ENCODE measurements around the gene SLC22A8.
"Not testable (repeated sequence)": the region's sequence is repeated elsewhere in the genome, so short reads cannot be mapped to it uniquely, and the experiment has no call there.

Gene SLC22A8

GRCh38 chr11:62985041-62985750 lies 30.4 kb downstream of the SLC22A8 start:
- DNase-seq, result no peak

GRCh38 chr11:62984451-62984991 lies 31.1 kb downstream of the SLC22A8 start, which contains the start of gene SLC22A6:
TSS of gene SLC22A6 (minus strand) at chr11:62984967. CDS start at chr11:62984690, 277 bp downstream.
- DNase-seq, result no peak

- DNase-seq, result no peak
Observed at GRCh38 chr11:62983536-62984199, 32.0 kb downstream of the SLC22A8 start.

GRCh38 chr11:62981743-62982142 lies 33.9 kb downstream of the SLC22A8 start:
- no peak for DNase-seq

GRCh38 chr11:62980133-62980760 lies 35.4 kb downstream of the SLC22A8 start:
- DNase-seq, result no peak

- DNase-seq, result no peak
Observed at GRCh38 chr11:62976109-62976508, 39.5 kb downstream of the SLC22A8 start.

- peak; percentile 3 to 33 for DNase-seq
Observed at GRCh38 chr11:62974848-62975522, 40.7 kb downstream of the SLC22A8 start.

- no peak for DNase-seq
Observed at GRCh38 chr11:62965574-62965973, 50.1 kb downstream of the SLC22A8 start.

GRCh38 chr11:62962391-62962790 lies 53.2 kb downstream of the SLC22A8 start:
- no peak for DNase-seq

GRCh38 chr11:62961017-62961570 lies 54.5 kb downstream of the SLC22A8 start:
- no peak for DNase-seq

- DNase-seq, result no peak
Observed at GRCh38 chr11:62959422-62959980, 56.1 kb downstream of the SLC22A8 start.

- peak in 1 of 2 experiments; percentile 13 for DNase-seq
Observed at GRCh38 chr11:62958547-62959421, 56.9 kb downstream of the SLC22A8 start.

GRCh38 chr11:62957147-62957546 lies 58.5 kb downstream of the SLC22A8 start:
- DNase-seq, result no peak

GRCh38 chr11:62954478-62954877 lies 61.2 kb downstream of the SLC22A8 start:
- DNase-seq, result no peak

- DNase-seq, result no peak
Observed at GRCh38 chr11:62953811-62954210, 61.8 kb downstream of the SLC22A8 start.

- no peak for DNase-seq
Observed at GRCh38 chr11:62948765-62949320, 66.8 kb downstream of the SLC22A8 start.

- not testable (repeated sequence) for DNase-seq
Observed at GRCh38 chr11:62945538-62945937, 70.1 kb downstream of the SLC22A8 start.

Measured in NCI-H187 (cell line).